Endodermal cell (in vitro differentiated cells): ENCODE data around the gene ATIC. TPM values are rescaled to one million over a fixed set of nuclear protein-coding genes. Genes with fewer than 3 reads are reported as not detected.
A peak's percentile ranks its signal among the peaks of the same experiment; 100 is the strongest.

Experiments
- DNase-seq: peaks from one replicate; pipeline ENCODE4 v3.0.0-alpha.2; 2017
- H3K27ac ChIP-seq: 2 replicates; pipeline ENCODE4 v1.5.1; 2013; ENCODE audit warnings: mild to moderate bottlenecking, low read depth, low read length, moderate library complexity
- H3K27me3 ChIP-seq: 2 replicates; pipeline ENCODE4 v1.6.1; 2013; ENCODE audit warnings: mild to moderate bottlenecking, low read length, moderate library complexity; ENCODE audit not compliant: insufficient read depth, control insufficient read depth, poor library complexity, severe bottlenecking
- H3K36me3 ChIP-seq: 2 replicates; pipeline ENCODE4 v1.7.0; 2013; ENCODE audit warnings: mild to moderate bottlenecking, low read length, moderate library complexity; ENCODE audit not compliant: control insufficient read depth, insufficient read depth
- H3K4me1 ChIP-seq: one replicate; pipeline ENCODE4 v1.7.0; 2013; ENCODE audit warnings: low read length; ENCODE audit not compliant: control insufficient read depth, insufficient read depth
- H3K4me3 ChIP-seq: 2 replicates; pipeline ENCODE4 v1.5.1; 2013; ENCODE audit warnings: mild to moderate bottlenecking, low read length, moderate library complexity
- H3K9ac ChIP-seq: 2 replicates; pipeline ENCODE4 v1.6.1; 2013; ENCODE audit warnings: mild to moderate bottlenecking, low read length, moderate library complexity; ENCODE audit not compliant: poor library complexity, severe bottlenecking; ENCODE audit errors: extremely low read depth
- H3K9me3 ChIP-seq: 2 replicates; pipeline ENCODE4 v1.6.1; 2013; ENCODE audit warnings: mild to moderate bottlenecking, low read length, moderate library complexity; ENCODE audit not compliant: control insufficient read depth
- H3K27ac Mint-ChIP-seq: 2 replicates; pipeline ENCODE4 v1.8.0; 2020; ENCODE audit warnings: mixed read lengths
- H3K27me3 Mint-ChIP-seq: 2 replicates; pipeline ENCODE4 v1.8.0; 2021; ENCODE audit warnings: mild to moderate bottlenecking, mixed read lengths; ENCODE audit not compliant: insufficient read depth
- H3K36me3 Mint-ChIP-seq: 2 replicates; pipeline ENCODE4 v1.8.0; 2020; ENCODE audit warnings: low read depth, mixed read lengths
- H3K4me1 Mint-ChIP-seq: 2 replicates; pipeline ENCODE4 v1.8.0; 2020; ENCODE audit warnings: mixed read lengths
- H3K4me3 Mint-ChIP-seq: 2 replicates; pipeline ENCODE4 v1.8.0; 2020; ENCODE audit warnings: mild to moderate bottlenecking, moderate library complexity, mixed read lengths
- H3K9me3 Mint-ChIP-seq: 2 replicates; pipeline ENCODE4 v1.8.0; 2020; ENCODE audit warnings: mild to moderate bottlenecking, mixed read lengths
- CTCF ChIP-seq: fragments of 200-600 bp; sonication (generic); conservative IDR thresholded peaks from 2 replicates; pipeline ENCODE4 v1.5.0; 2021; ENCODE audit warnings: antibody characterized with exemption, mild to moderate bottlenecking
- WGBS, 2 experiments: methylation state at CpG; one replicate each; pipeline versions ENCODE4 v1.1.5 to v1.1.7; 2013; ENCODE audit warnings: missing lambda C conversion rate in 2 of 2, mixed read lengths in 1 of 2; ENCODE audit not compliant: insufficient coverage in 1 of 2, insufficient read length in 1 of 2; 5-methylcytosine and 5-hydroxymethylcytosine counted together
- total RNA-seq, 2 donors: library from RNA; stranded (reverse); fragmentation: NEBNext Ultra II Directional in 1 of 2; extraction: Animal tissue kit (Norgen Biotek cat#: 25700) in 1 of 2; gene quantifications; 2 replicates in 1 of 2; 3 replicates in 1 of 2; pipeline ENCODE4 v1.2.1, GENCODE V29; 2021

Gene ATIC
- total RNA-seq, 2 donors from 2014 or later = 185 to 209 TPM

DNA sequence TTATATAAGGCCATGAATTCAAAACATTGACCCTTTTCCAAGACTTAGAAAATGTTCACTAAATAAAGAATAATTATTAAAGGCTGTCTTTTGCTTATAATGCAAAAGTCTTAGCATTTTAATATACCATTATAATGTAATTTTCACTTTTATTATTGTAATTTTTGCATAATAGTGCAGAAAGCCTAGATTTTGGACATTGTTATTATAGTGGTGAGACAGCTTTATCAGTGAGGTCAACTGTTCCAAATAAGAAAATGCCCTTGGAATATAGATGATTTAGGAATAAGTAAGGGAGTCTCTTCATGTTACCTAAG, 56.6 kb downstream of the ATIC start:
- H3K27me3 Mint-ChIP-seq = no peaks in the 10 kb centered on the region
- no peaks in the 10 kb centered on the region for H3K9me3 Mint-ChIP-seq
- H3K4me1 Mint-ChIP-seq = no peaks in the 10 kb centered on the region
- no peak for DNase-seq
- Histone ChIP-seq H3K36me3 (peaks cover 94% of the 10 kb centered on the region), H3K9ac (no peak overlapping the region), H3K27me3 (no peaks in the 10 kb centered on the region), H3K4me3 (no peak overlapping the region), H3K9me3 (no peaks in the 10 kb centered on the region), H3K4me1 (no peaks in the 10 kb centered on the region), H3K27ac (no peak overlapping the region)
- TF ChIP-seq CTCF = no peak
- H3K36me3 Mint-ChIP-seq = peaks cover 88% of the 10 kb centered on the region
- no peak overlapping the region for H3K27ac Mint-ChIP-seq
- no peak overlapping the region for H3K4me3 Mint-ChIP-seq

GRCh38 chr2:215369181-215369760, 57.4 kb downstream of the ATIC start:
- WGBS, 2 experiments = 84 to 100% methylated on average over 2 to 3 of the region's 3 CpGs
- Mint-ChIP-seq H3K27ac (peak overlapping the region; percentile 61), H3K36me3 (peaks cover 86% of the 10 kb centered on the region)

GRCh38 chr2:215370112-215370965, 58.5 kb downstream of the ATIC start:
- Histone ChIP-seq H3K4me1 (no peaks in the 10 kb centered on the region), H3K4me3 (no peak overlapping the region), H3K36me3 (peaks cover 92% of the 10 kb centered on the region), H3K9me3 (no peaks in the 10 kb centered on the region), H3K27ac (no peak overlapping the region), H3K9ac (no peak overlapping the region), H3K27me3 (no peaks in the 10 kb centered on the region)
- Mint-ChIP-seq H3K9me3 (no peaks in the 10 kb centered on the region), H3K4me3 (no peak overlapping the region), H3K27ac (no peak overlapping the region), H3K27me3 (no peaks in the 10 kb centered on the region), H3K4me1 (no peaks in the 10 kb centered on the region), H3K36me3 (peaks cover 86% of the 10 kb centered on the region)
- no peak for DNase-seq
- 77 to 80% methylated on average over 9 to 14 of the region's 14 CpGs for WGBS, 2 experiments
- TF ChIP-seq CTCF = no peak

More at GRCh38 chr2:215369181-215369760, 57.4 kb downstream of the ATIC start:
- no peak overlapping the region for H3K4me3 ChIP-seq
- no peaks in the 10 kb centered on the region for H3K4me1 ChIP-seq
- H3K9me3 ChIP-seq = no peaks in the 10 kb centered on the region
- no peak for DNase-seq
- Mint-ChIP-seq H3K9me3 (no peaks in the 10 kb centered on the region), H3K27me3 (no peaks in the 10 kb centered on the region), H3K4me3 (no peak overlapping the region), H3K4me1 (no peaks in the 10 kb centered on the region)
- TF ChIP-seq CTCF = no peak
- H3K27me3 ChIP-seq = no peaks in the 10 kb centered on the region
- no peak overlapping the region for H3K27ac ChIP-seq
- no peak overlapping the region for H3K9ac ChIP-seq
- peaks cover 92% of the 10 kb centered on the region for H3K36me3 ChIP-seq
